ENCODE data around the gene UNC5A. TPM values are rescaled to one million over a fixed set of nuclear protein-coding genes. Genes with fewer than 3 reads are reported as not detected.

Gene UNC5A
- total and polyA plus RNA-seq, 2 of the 8 experiments (the other 6 are each of a cell fraction or from before 2014, with no cell fraction given) = 4.0 to 7.6 TPM

DNA sequence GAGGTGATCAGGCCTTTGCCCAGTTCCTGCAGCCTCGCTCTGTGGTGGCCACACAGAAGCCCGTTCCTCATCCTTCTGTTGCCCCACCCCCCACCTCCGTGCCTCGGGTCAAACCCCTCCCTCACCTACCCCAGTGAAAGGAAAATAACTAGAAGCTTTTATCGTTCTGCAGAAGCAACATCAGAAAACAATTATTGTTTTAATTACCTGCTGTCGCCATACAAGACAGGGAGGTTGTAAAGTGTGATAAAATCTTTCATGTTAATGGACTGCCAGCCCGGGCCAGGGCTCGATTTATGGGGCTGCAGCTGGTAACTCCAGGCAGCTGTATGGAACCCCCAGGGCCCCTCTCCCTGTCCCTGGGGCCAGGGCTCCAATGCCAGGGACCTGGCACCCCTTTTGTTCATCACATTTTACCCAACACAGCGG lies 20.6 kb downstream of the UNC5A start:
- Histone ChIP-seq H3K9me3 (ENCODE audit: insufficient read depth in 2 of 2, low read depth in 1 of 2, low read length in 1 of 2) (no peaks in the 10 kb centered on the region), H3K4me3 (ENCODE audit: extremely low read depth in 1 of 4, insufficient read depth in 2 of 4, low read depth in 3 of 4, low read length in 4 of 4) (no peak overlapping the region), H4K20me1 (replicated peaks in 1 of 2; ENCODE audit: control insufficient read depth in 1 of 2, insufficient read depth in 2 of 2, low read length in 2 of 2) (peaks cover 0 to 12% of the 10 kb centered on the region in 2 experiments), H3K27ac (ENCODE audit: low read depth, low read length) (no peak overlapping the region), H3K56ac (replicated peaks; ENCODE audit: insufficient read length, low read depth, low read length) (no peak overlapping the region), H3K4me2 (ENCODE audit: insufficient read depth in 1 of 2, low read depth in 2 of 2, low read length in 2 of 2) (no peak overlapping the region), H3K4ac (replicated peaks; ENCODE audit: insufficient read length, low read depth, low read length) (no peak overlapping the region), H3K14ac (ENCODE audit: insufficient read length) (no peak overlapping the region), H4K8ac (ENCODE audit: extremely low read depth, insufficient read depth, low read length) (no peak overlapping the region), H3K4me1 (replicated peaks in 1 of 4; ENCODE audit: control insufficient read depth in 3 of 4, insufficient read depth in 4 of 4, low read length in 3 of 4) (peaks cover 0 to 2% (median 0%) of the 10 kb centered on the region in 4 experiments; a peak in 2 of 7 replicates), H4K91ac (replicated peaks; ENCODE audit: insufficient read length, low read length) (peak overlapping the region; percentile 65), H3K36me3 (ENCODE audit: control insufficient read depth in 2 of 4, insufficient read depth in 4 of 4, low read length in 3 of 4) (no peaks in the 10 kb centered on the region), H2AK5ac (ENCODE audit: low read depth, low read length) (no peak overlapping the region), H2BK15ac (ENCODE audit: low read length) (0 out of 2 replicates have a peak overlapping the region, but pooled peaks have one; percentile 25), H3K79me1 (ENCODE audit: low read depth, low read length) (peaks cover 2% of the 10 kb centered on the region), H2BK20ac (ENCODE audit: low read length) (no peak overlapping the region), H3K79me2 (ENCODE audit: control insufficient read depth in 1 of 2, insufficient read depth in 2 of 2, low read length in 2 of 2) (no peaks in the 10 kb centered on the region), H3K23me2 (ENCODE audit: low read depth, low read length) (peaks cover 9% of the 10 kb centered on the region; the same call in 1 of the 2 replicates), H3K9ac (replicated peaks in 1 of 4; ENCODE audit: extremely low read depth in 1 of 4, low read depth in 3 of 4, low read length in 3 of 4) (no peak overlapping the region), H3K23ac (ENCODE audit: insufficient read length) (no peak overlapping the region), H3K18ac (ENCODE audit: extremely low read depth, low read length) (no peak overlapping the region), H2AFZ (ENCODE audit: low read length) (no peak overlapping the region), H4K5ac (ENCODE audit: insufficient read length, low read depth, low read length) (no peak overlapping the region), H2BK5ac (ENCODE audit: low read depth, low read length) (no peak overlapping the region), H3K27me3 (replicated peaks in 1 of 4; ENCODE audit: control insufficient read depth in 3 of 4, extremely low read depth in 1 of 4, insufficient read depth in 3 of 4, low read length in 3 of 4) (no peaks in the 10 kb centered on the region; a peak in 1 of 7 replicates), H2BK120ac (replicated peaks; ENCODE audit: low read depth, low read length) (no peak overlapping the region), H2BK12ac (ENCODE audit: low read depth, low read length) (no peak overlapping the region)
- FAIRE-seq = no peak
- no peak for TF ChIP-seq FOSL1 (IDR thresholded peaks at IDR 0.05; ENCODE audit: insufficient read depth, low read depth, low read length)
- TF ChIP-seq, protein P1, sequence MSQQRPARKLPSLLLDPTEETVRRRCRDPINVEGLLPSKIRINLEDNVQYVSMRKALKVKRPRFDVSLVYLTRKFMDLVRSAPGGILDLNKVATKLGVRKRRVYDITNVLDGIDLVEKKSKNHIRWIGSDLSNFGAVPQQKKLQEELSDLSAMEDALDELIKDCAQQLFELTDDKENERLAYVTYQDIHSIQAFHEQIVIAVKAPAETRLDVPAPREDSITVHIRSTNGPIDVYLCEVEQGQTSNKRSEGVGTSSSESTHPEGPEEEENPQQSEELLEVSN (IDR thresholded peaks at IDR 0.05) = no peak
- TF ChIP-seq SP2 (IDR thresholded peaks at IDR 0.05; ENCODE audit: low read length) = no peak
- TF ChIP-seq TBP (IDR thresholded peaks at IDR 0.05; ENCODE audit: low read depth, low read length) = no peak
- TF ChIP-seq EGR1 (IDR thresholded peaks at IDR 0.05; ENCODE audit: borderline replicate concordance, low read depth, low read length) = no peak
- TF ChIP-seq CHD2 (IDR thresholded peaks at IDR 0.05; ENCODE audit: low read length) = no peak
- no peak for TF ChIP-seq RAD21 (IDR thresholded peaks at IDR 0.05 in 1 of 2, conservative IDR thresholded peaks at IDR 0.05 in 1 of 2; ENCODE audit: low read depth in 2 of 2, low read length in 2 of 2)
- no peak for TF ChIP-seq TEAD4 (IDR thresholded peaks at IDR 0.05; ENCODE audit: low read depth, low read length)
- no peak for TF ChIP-seq CREB1 (IDR thresholded peaks at IDR 0.05)
- TF ChIP-seq JUN (IDR thresholded peaks at IDR 0.05; ENCODE audit: low read depth, low read length) = no peak
- no peak for TF ChIP-seq SAP30 (IDR thresholded peaks at IDR 0.05; ENCODE audit: insufficient read depth, insufficient replicate concordance, low read length)
- TF ChIP-seq CBX5 (IDR thresholded peaks at IDR 0.05; ENCODE audit: low read depth, low read length) = no peak
- POLR2A ChIA-PET (ENCODE audit: partially characterized antibody) = no interaction called here
- WGBS, 2 experiments (ENCODE audit: extremely low coverage in 1 of 2, insufficient coverage in 1 of 2, insufficient read length in 1 of 2, insufficient replicate concordance in 2 of 2, low coverage in 1 of 2, low lambda C conversion rate in 2 of 2, missing lambda C conversion rate in 1 of 2) = 85% methylated on average over 6 of the region's 9 CpGs; no CpG with 5 or more reads in 1 of the 2 experiments
- CTCF ChIA-PET (ENCODE audit: partially characterized antibody) = interaction anchor here (0.8 to 2.7 kb wide), 2 partner anchors 131 to 170 kb away, joined by 3 to 8 read pairs; no protein-coding TSS in a partner anchor
- DNase-seq (ENCODE audit: low read depth in 1 of 2, low spot score in 2 of 2) = no peak

Measured in H1 (cell line).